H7 (cell line): ENCODE data around the gene ZFAND4. TPM values are rescaled to one million over a fixed set of nuclear protein-coding genes. Genes with fewer than 3 reads are reported as not detected.
"Not testable (repeated sequence)": the region's sequence is repeated elsewhere in the genome, so short reads cannot be mapped to it uniquely, and the experiment has no call there.

Experiments
- DNase-seq: peaks from one replicate; pipeline ENCODE4 v3.0.0; 2012
- H3K27me3 ChIP-seq: 2 replicates; pipeline ENCODE4 v1.6.0; 2011; ENCODE audit warnings: mild to moderate bottlenecking, low read length; ENCODE audit not compliant: control insufficient read depth, insufficient read depth
- H3K36me3 ChIP-seq: replicated peaks from 2 replicates; pipeline ENCODE4 v1.5.1; 2011; ENCODE audit warnings: low read length; ENCODE audit not compliant: control insufficient read depth, insufficient read depth
- H3K4me3 ChIP-seq: 2 replicates; pipeline ENCODE4 v1.5.1; 2011; ENCODE audit warnings: low read depth, mild to moderate bottlenecking, control low read depth, low read length, moderate library complexity; ENCODE audit not compliant: insufficient read depth
- total RNA-seq: library from RNA; depleted of rRNA; stranded (reverse); fragments of >200 nt; shearing (Covaris generic); gene quantifications from 2 replicates; pipeline ENCODE4 v1.2.3, GENCODE V29; 2014

The ZFAND4 gene
- total RNA-seq, 1 experiment from 2014 or later: 8.0 TPM

DNA sequence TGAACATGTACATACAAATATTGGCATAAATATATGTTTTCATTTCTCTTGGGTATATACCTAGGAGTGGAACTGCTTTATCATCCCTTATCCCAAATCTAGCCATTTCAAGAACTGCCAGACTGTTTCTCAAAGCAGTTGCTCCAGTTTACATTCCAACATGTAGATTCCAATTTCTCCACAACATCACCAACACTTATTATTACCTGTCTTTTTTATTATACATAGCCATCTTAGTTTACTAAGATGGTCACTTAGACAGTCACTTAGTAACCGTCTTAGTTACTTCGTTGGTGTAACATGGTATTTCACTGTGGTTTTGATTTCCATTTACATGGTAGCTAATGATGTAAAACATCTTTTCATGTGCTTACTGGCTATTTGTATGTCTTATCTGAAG is 82.7 kb downstream of the ZFAND4 start:
- DNase-seq: no peak
- Histone ChIP-seq H3K36me3 (no peaks in the 10 kb centered on the region), H3K27me3 (no peaks in the 10 kb centered on the region; the same call in 1 of the 2 replicates), H3K4me3 (no peak overlapping the region)

DNA sequence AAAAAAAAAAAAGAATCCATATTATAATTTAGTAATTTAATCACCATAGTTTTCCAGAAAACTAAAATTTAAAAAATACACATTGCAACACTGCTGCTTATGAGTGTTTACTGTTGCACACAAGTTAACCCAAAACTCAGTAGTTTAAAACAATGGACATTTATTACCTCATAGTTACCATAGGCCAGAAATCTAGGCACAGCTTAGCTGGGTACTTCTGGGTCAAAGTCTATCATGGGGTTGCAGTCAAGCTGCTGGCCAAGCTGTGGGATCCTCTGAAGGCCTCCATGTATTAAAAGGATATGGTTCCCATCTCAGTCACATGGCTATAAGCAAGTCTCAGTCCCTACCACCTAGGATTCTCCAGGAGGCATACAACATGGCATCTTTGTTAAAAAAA is 83.6 kb downstream of the ZFAND4 start:
- H3K27me3 ChIP-seq: no peaks in the 10 kb centered on the region; the same call in 1 of the 2 replicates
- H3K36me3 ChIP-seq: no peaks in the 10 kb centered on the region
- no peak overlapping the region for H3K4me3 ChIP-seq
- DNase-seq: no peak

DNA sequence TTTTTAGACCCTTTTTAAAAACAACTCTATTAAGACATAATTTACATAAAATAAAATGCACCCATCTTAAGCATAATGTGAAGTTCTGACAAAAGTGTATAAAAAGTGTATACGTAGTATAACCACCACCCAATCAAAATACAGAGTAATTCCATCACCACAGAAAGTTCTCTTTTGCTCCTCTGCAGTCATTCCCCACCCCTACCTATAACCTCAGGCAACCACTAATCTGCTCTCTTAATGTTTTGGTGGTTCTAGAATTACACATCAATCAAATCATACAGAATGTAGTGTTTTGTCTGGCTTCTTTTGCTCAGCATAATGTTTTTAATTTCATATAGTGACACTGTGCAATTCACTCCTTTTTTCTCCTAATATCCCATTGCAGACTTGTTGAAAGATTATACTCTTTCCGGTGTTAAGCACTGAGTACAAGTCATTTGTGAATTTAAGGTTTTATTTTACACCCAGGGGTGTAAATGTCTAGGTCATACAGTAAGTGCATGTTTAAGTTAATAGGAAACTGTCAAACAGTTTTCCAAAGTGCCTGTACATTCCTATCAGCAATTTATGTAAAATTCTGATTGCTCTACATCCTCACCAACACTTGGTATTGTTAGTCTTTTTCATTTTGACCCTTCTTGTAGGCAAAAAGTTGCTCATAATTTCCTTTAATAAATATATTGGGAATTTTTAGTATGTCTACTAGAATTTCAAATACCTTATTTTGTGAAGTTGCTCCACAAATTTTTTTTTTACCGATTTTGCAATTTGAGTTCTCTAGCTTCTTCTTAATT is 86.3 kb downstream of the ZFAND4 start:
- Histone ChIP-seq H3K36me3 (no peaks in the 10 kb centered on the region), H3K4me3 (no peak overlapping the region), H3K27me3 (no peaks in the 10 kb centered on the region)
- DNase-seq: no peak

DNA sequence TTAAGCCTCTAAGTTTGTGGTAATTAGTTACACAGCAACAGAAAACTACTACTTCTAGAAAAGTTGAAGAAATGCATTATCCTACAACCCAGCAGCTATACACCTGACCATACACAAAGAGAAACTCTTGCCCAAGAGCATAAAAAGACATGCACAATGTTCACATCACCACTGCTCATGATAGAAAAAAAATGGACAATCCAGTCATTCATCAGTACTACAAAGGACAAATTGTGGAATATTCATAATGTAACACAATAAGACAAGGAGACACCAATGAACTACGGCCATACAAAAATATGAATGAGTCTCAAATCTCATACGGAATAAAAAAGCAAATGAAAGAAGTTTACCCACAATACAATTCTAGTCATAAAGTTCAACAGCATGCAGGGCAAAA is 87.4 kb downstream of the ZFAND4 start:
- H3K4me3 ChIP-seq: no peak overlapping the region
- H3K36me3 ChIP-seq: no peaks in the 10 kb centered on the region
- no peak for DNase-seq
- no peaks in the 10 kb centered on the region for H3K27me3 ChIP-seq

- H3K36me3 ChIP-seq: no peaks in the 10 kb centered on the region
- no peak overlapping the region for H3K4me3 ChIP-seq
- no peaks in the 10 kb centered on the region for H3K27me3 ChIP-seq
- no peak for DNase-seq
These were observed 90.2 kb downstream of the ZFAND4 start for GRCh38 chr10:45582386-45582781.

DNA sequence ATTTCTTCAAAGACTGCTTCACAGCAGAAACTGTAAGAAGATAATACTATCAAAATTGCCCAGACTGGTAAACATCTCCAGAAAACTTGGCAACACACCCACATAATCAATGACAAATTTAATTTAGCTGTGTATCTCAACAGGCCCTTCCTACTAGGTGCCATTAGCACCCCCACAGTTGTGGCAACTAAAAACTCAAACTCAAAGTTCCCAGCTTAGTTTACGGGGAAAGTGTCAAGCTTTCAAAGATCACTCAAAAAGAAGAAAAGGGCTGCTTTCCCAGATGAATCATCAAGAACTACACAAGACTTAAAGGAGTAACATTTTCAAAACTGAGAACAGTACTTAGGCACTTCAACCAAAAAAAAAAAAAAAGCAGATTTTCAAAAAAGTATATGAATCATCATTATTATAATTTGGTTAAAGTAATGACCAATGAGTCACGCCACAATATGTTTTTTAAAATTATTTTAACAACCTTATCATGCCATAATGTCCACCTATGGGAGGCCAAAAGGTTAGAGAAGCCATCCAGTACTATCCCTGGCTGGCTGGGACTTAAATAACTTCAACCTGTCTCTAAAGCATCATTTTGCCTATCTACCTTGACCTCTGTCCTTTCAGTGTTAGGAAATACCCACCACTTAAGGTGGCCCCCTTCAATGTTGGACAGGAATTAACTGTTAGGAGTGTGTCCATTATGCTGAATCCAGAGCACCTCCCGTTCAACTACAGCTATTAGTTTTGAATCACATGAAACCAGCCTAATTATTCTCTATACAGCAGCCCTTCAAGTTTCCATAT is 90.8 kb downstream of the ZFAND4 start:
- DNase-seq: no peak
- Histone ChIP-seq H3K4me3 (no peak overlapping the region), H3K36me3 (no peaks in the 10 kb centered on the region), H3K27me3 (no peaks in the 10 kb centered on the region)

DNA sequence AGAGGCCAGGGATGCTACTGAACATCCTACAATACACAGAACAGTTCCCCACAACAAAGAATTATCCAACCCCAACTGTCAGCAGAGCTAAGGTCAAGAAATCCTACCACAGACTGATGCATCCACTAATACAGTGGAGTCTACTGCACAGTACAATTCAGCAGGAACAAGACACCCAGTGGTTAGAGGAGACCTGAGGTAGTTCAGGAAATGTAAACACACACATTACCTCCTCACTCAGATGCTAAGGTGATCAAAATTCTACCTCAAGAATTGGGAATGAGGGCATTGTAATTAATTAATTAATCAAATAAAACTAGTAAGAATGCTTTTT is 91.4 kb downstream of the ZFAND4 start:
- H3K27me3 ChIP-seq: no peaks in the 10 kb centered on the region
- H3K4me3 ChIP-seq: no peak overlapping the region
- DNase-seq: no peak
- H3K36me3 ChIP-seq: no peaks in the 10 kb centered on the region

DNA sequence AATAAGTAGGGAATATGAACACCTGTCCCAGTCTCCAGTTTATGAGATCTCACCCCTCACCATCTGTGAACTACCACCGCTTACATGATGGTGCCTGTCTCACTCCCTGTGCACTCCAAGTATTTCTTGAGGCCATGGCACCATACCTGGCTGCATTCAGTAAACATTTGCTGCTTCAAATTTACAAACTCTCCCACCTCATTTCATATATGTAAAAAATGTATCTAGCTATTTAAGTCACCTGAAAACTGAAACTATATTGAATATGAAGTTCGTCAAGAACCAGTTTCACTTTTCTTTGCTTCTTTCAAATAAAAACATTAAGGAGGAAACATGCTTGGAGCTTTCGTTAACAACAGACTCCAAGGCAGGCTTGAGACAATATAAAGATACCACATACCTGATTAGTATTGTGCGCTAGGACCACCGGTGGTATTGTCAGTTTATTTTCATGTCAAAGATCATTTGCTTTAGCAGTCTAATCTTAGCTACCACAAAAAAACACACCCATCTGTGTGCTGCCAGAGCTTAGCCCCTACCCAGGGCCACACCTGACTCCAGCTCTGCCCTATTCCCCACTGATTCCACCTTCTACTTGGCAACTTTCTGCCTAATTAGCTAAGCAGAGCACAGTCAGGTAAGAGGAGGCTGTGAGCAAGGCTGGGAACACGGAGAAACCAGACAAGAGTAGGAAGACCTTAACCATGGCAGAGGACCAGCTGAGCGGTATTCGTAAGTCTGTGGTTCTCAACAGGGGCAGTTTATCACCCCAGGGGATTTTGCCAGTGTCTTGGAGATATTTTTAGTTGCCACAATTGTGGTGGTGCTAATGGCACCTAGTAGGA is 92.0 kb downstream of the ZFAND4 start:
- no peak overlapping the region for H3K4me3 ChIP-seq
- no peak for DNase-seq
- H3K36me3 ChIP-seq: no peaks in the 10 kb centered on the region
- no peaks in the 10 kb centered on the region for H3K27me3 ChIP-seq

DNA sequence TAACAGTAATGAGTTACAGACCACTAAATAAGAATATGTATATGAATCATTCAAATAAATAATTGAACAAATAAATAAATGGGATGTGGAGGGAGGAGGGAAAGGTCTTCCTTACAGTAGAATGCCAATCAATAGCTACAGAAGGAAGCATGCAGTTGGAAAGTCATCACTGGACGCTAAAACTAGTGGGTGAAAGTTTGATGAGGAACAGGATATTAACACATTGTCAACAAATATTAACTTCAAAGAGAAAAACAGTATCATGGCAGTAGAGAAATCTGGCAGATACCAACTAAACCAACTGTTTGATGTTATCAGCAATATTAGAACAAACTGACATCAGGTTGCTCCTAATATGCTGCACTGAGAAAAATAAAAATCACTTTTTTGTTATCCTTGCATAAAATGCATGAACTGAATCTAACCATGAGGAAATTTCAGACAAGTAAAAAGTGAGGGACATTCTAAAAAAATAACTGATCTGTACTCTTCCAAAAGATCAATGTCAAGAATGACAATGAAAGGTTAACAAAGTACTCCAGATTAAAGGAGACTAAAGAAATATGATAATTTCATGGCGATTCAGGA is 94.1 kb downstream of the ZFAND4 start:
- H3K4me3 ChIP-seq: no peak overlapping the region
- DNase-seq: no peak
- no peaks in the 10 kb centered on the region for H3K27me3 ChIP-seq
- H3K36me3 ChIP-seq: no peaks in the 10 kb centered on the region

DNA sequence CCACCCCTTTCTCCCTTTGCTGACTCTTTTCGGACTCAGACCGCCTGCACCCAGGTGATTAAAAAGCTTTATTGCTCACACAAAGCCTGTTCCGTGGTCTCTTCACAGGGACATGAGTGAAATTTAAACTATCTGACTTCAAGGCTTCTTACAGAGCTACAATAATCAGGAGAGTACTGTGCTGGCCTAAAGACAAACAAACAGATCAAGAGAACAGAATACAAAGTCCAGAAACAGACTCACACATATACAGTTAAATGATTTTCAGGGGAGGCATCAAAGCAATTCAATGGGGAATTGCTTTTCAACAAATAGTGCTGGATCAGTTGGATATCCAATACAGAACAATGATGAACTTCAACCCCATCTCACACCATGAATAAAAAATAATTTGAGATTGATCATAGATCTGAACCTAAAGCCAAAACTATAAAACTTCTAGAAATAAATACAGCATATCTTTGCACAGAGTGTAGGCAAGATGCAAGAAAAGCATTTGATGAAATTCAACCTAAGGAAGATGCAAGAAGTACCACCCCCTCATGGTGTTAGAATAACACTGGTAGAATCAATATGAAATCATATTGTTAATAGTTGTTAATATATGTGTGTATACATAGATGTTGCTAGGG is 96.5 kb downstream of the ZFAND4 start:
- no peak overlapping the region for H3K4me3 ChIP-seq
- DNase-seq: no peak
- no peaks in the 10 kb centered on the region for H3K36me3 ChIP-seq
- no peaks in the 10 kb centered on the region for H3K27me3 ChIP-seq

GRCh38 chr10:45575032-45575761 is 97.4 kb downstream of the ZFAND4 start:
- DNase-seq, H3K4me3 ChIP-seq, H3K27me3 ChIP-seq, H3K36me3 ChIP-seq: not testable (repeated sequence)

DNA sequence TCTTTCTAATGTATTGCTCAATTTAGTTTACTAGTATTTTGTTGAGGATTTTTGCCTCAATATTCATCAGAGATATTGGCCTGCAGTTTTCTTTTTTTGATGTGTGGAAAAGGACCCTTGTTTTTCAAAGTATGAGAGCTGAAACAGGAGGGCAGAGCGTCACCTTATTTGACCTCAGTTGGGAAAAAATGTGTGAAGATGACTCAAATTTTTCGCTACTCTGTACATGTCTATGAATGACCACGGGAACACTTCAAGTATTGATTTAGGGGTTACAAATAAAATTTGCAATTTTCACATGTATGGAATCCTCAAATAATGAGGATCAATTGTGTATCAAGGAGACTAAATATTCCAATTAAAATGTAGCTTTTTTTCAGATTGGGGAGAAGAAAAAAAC is 103.1 kb downstream of the ZFAND4 start:
- H3K27me3 ChIP-seq: no peaks in the 10 kb centered on the region
- H3K36me3 ChIP-seq: no peaks in the 10 kb centered on the region
- H3K4me3 ChIP-seq: no peak overlapping the region
- DNase-seq: no peak

DNA sequence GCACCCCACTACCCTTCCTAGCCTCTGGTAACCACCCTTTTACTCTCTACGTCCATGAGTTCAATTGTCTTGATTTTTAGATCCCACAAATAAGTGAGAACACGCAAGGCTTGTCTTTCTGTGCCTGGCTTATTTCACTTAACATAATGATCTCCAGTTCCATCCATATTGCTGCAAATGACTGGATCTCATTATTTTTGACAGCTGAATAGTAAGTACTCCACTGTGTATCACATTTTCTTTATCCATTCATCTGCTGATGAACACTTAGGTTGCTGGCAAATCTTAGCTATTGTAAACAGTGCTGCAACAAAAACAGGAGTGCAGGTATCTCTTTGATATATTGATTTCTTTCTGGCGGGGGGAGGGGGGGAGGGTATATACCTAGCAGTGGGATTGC is 106.2 kb downstream of the ZFAND4 start:
- Histone ChIP-seq H3K36me3 (no peaks in the 10 kb centered on the region), H3K27me3 (no peaks in the 10 kb centered on the region), H3K4me3 (no peak overlapping the region)
- no peak for DNase-seq
